22Rv1 (cell line): ENCODE data around the gene OSBPL3.
"Not testable (repeated sequence)": the region's sequence is repeated elsewhere in the genome, so short reads cannot be mapped to it uniquely, and the experiment has no call there.

Experiments used
- H3K27ac ChIP-seq: fragments of 450-650 bp; 2 replicates; pipeline ENCODE4 v1.5.1; 2017
- CTCF ChIP-seq: fragments of 450-650 bp; IDR thresholded peaks from 2 replicates; pipeline ENCODE4 v1.5.1; 2017; ENCODE audit warnings: mild to moderate bottlenecking
- ZFX ChIP-seq: fragments of 450-650 bp; IDR thresholded peaks from 2 replicates; pipeline ENCODE4 v1.6.1; 2017; ENCODE audit warnings: antibody characterized with exemption, borderline replicate concordance

The OSBPL3 gene

GRCh38 chr7:24798261-24798660 lies 181.7 kb downstream of the OSBPL3 start:
- H3K27ac ChIP-seq: no peak overlapping the region
- TF ChIP-seq CTCF: no peak
- no peak for TF ChIP-seq ZFX

DNA sequence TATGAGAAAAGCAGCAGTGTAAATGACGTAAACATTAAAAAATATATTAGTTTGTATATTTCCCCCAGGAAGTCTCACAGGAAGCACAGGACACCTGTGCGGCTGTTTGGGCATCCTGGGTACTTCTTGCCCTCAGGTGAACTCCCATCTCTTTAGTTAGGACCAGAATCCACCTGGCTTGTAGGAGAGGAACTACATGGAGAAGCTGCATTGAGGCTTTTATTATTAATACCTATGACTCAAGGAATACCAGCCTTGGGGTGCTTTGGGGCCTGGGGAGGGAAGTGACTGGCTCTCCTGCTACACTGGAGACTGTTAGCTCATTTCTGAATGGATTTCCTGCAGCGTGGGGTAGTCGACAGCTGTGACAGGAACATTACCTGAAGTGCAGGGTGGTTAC lies 182.7 kb downstream of the OSBPL3 start:
- no peak overlapping the region for H3K27ac ChIP-seq
- TF ChIP-seq ZFX (no peak), CTCF (no peak)

DNA sequence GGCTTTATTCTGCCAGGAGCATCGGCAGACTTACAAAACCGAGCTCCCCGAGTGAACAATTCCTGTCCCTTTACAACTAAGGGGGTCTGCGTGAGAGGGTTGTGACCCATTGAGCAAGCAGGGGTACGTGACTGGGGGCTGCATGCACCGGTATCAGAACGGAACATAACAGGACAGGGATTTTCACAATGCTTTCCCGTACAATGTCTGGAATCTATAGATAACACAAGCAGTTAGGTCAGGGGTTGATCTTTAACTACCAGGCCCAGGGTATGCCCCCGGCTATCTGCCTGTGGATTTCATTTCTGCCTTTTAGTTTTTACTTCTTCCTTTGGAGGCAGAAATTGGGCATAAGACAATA lies 184.6 kb downstream of the OSBPL3 start:
- H3K27ac ChIP-seq: no peak overlapping the region
- TF ChIP-seq CTCF (no peak), ZFX (no peak)

DNA sequence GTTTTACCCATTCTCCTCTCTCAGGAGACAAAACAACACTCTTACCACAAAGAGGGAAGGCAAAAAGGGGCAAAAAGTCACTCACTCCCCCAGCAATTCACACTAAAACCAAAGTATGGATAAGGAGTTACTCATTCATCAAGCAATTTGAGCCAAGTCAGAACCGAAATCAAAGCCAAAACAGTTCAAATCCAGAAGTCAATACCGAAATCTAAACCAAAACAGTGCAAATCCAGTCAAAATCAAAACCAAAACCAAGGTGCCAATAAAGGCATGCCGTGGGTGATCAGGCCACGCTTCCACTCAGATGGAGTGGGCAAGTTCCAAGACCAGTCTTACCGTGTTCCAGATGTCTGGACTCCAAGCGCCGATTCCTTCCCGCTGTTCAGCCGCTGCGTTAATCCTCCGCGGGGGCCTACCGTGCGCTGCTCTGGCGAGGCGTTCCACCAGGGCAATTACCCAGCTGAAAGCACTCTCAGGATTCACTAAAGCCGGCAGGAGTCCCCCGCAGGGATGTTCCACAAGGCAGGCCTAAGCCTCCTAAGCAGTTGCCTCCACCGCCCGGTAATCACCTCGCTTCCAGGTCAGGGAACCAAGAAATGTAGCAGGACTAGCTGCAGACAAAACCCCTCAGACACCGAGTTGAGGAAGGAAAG lies 185.1 kb downstream of the OSBPL3 start:
- H3K27ac ChIP-seq: not testable (repeated sequence)

GRCh38 chr7:24793982-24794648 lies 185.9 kb downstream of the OSBPL3 start:
- TF ChIP-seq ZFX (no peak), CTCF (no peak)
- no peak overlapping the region for H3K27ac ChIP-seq

DNA sequence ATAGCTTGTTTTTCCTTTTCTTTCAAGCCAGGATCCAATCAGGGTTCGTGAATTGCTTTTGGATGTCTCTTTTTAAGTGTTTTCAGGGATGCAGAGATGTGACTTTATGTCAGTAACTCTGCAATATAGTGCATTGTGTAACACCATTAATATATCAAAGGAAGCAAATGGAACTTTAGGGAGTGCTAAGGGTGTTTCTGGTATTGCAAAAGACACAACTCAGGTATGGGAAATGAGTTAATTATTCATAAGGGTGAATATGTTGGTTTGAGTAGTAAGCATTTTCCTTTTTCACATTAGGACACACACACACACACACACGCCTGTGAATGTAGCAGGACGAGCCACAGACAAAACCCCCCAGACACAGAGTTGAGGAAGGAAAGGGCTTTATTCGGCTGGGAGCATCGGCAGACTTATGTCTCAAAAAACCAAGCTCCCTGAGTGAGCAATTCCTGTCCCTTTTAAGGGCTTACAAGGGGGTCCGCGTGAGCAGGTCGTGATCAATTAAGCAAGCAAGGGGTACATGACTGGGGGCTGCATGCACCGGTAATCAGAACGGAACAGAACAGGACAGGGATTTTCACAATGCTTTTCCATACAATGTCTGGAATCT lies 190.9 kb downstream of the OSBPL3 start:
- TF ChIP-seq ZFX (no peak), CTCF (no peak)
- H3K27ac ChIP-seq: no peak overlapping the region

DNA sequence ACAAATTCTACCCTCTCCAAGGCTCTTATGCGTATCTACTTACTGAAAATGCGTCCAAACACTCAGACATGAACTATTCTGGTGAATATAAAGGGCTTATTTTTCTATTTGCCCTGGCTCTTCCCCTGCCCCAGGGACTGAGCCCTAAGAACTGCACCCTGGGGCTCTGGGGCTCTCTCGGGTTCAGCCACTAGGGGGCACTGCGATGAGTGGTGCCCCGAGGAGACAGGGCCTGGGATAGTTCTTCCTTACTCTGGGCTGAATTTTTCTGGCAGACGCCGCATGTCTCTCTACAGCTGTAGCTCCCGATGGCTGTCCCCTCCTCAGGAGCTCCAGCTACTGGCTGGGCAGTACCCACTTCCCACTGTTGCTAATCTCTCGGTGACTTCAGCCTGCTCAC lies 191.9 kb downstream of the OSBPL3 start:
- no peak overlapping the region for H3K27ac ChIP-seq

More for the DNA sequence above, 191.9 kb downstream of the OSBPL3 start:
- TF ChIP-seq CTCF (peak; percentile 79), ZFX (no peak)
